ENCODE measurements around the gene PIP5K1B. TPM values are rescaled to one million over a fixed set of nuclear protein-coding genes. Genes with fewer than 3 reads are reported as not detected.
A peak's percentile ranks its signal among the peaks of the same experiment; 100 is the strongest.

PIP5K1B gene
- total RNA-seq, 1 experiment from 2014 or later = not detected

- H3K4me3 ChIP-seq (ENCODE audit: low read length) = no peak overlapping the region
- H3K9ac ChIP-seq (ENCODE audit: low read length) = no peak overlapping the region
- no peak overlapping the region for H3K27ac ChIP-seq (ENCODE audit: low read length)
- H3K9me3 ChIP-seq (ENCODE audit: low read length) = no peaks in the 10 kb centered on the region
- no peaks in the 10 kb centered on the region for H3K36me3 ChIP-seq (ENCODE audit: insufficient read depth, low read length)
- H3K4me1 ChIP-seq (ENCODE audit: low read length) = peaks cover 26% of the 10 kb centered on the region
- no peak for DNase-seq
- no peaks in the 10 kb centered on the region for H3K27me3 ChIP-seq (ENCODE audit: low read length)
- H3K4me2 ChIP-seq (ENCODE audit: low read depth, low read length, poor library complexity, severe bottlenecking) = no peak overlapping the region
- no peaks in the 10 kb centered on the region for H3K9me2 ChIP-seq (replicated peaks; ENCODE audit: insufficient read depth, low read length)
- peaks cover 13% of the 10 kb centered on the region for H3K79me2 ChIP-seq (ENCODE audit: low read length)
- peaks cover 7% of the 10 kb centered on the region for H4K20me1 ChIP-seq (ENCODE audit: insufficient read depth, low read depth, low read length)
- 0 out of 2 replicates have a peak overlapping the region, but pooled peaks have one; percentile 0 for H2AFZ ChIP-seq (ENCODE audit: low read length)
Observed at GRCh38 chr9:68777070-68777763, 72.2 kb downstream of the PIP5K1B start.

GRCh38 chr9:68778635-68779034, 73.6 kb downstream of the PIP5K1B start:
- Histone ChIP-seq H3K4me2 (ENCODE audit: low read depth, low read length, poor library complexity, severe bottlenecking) (peak overlapping the region; percentile 81), H3K27me3 (ENCODE audit: low read length) (no peaks in the 10 kb centered on the region), H2AFZ (ENCODE audit: low read length) (0 out of 2 replicates have a peak overlapping the region, but pooled peaks have one; percentile 73), H3K4me3 (ENCODE audit: low read length) (peak overlapping the region; percentile 96; the same call in 1 of the 2 replicates), H3K4me1 (ENCODE audit: low read length) (peaks cover 26% of the 10 kb centered on the region), H3K79me2 (ENCODE audit: low read length) (peaks cover 13% of the 10 kb centered on the region), H3K9me2 (replicated peaks; ENCODE audit: insufficient read depth, low read length) (no peaks in the 10 kb centered on the region), H3K9ac (ENCODE audit: low read length) (peak overlapping the region; percentile 77), H3K9me3 (ENCODE audit: low read length) (no peaks in the 10 kb centered on the region), H4K20me1 (ENCODE audit: insufficient read depth, low read depth, low read length) (peaks cover 20% of the 10 kb centered on the region), H3K36me3 (ENCODE audit: insufficient read depth, low read length) (no peaks in the 10 kb centered on the region), H3K27ac (ENCODE audit: low read length) (no peak overlapping the region)
- DNase-seq = no peak

DNA sequence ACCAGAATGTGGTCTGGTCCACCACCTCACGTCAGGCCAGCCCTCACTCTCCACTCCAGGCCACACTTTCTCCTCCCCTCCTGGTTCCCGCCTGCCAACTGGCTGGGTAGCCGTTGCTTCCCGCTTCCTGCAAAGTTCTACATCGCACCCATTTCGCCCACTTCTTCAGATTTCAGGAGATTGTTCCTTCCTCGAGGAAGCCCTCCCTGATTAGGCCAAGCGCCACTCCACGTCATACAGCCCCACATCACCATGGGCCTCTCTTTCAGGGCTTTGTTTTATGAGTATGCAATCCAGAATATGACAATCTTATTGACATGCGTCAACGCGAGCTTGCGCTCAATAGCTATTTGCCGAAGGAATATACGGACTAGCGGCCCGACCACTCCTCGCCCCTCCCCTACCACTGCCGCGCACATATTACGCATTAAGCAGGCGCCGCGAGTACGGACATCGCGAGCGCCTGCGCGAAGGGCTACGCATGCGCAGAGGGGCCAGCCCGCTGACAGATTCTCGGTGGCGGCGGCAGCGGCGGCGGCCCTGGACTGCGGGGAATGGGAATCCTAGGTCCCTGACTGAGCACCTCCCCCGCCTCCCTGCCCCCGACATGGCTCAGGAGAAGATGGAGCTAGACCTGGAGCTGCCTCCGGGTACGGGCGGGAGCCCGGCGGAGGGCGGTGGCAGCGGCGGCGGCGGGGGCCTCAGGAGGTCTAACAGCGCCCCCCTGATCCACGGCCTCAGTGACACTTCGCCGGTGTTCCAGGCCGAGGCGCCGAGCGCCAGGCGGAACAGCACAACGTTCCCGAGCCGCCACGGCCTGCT, 74.7 kb downstream of the PIP5K1B start:
- H3K9me2 ChIP-seq (replicated peaks; ENCODE audit: insufficient read depth, low read length) = no peaks in the 10 kb centered on the region
- peaks cover 30% of the 10 kb centered on the region for H4K20me1 ChIP-seq (ENCODE audit: insufficient read depth, low read depth, low read length)
- DNase-seq = peak; percentile 98
- H3K27me3 ChIP-seq (ENCODE audit: low read length) = no peaks in the 10 kb centered on the region
- H3K4me2 ChIP-seq (ENCODE audit: low read depth, low read length, poor library complexity, severe bottlenecking) = peak overlapping the region; percentile 81
- peaks cover 13% of the 10 kb centered on the region for H3K79me2 ChIP-seq (ENCODE audit: low read length)
- peaks cover 26% of the 10 kb centered on the region for H3K4me1 ChIP-seq (ENCODE audit: low read length)
- H3K9ac ChIP-seq (ENCODE audit: low read length) = peak overlapping the region; percentile 77
- peak overlapping the region; percentile 73 for H2AFZ ChIP-seq (ENCODE audit: low read length)
- H3K36me3 ChIP-seq (ENCODE audit: insufficient read depth, low read length) = no peaks in the 10 kb centered on the region
- H3K27ac ChIP-seq (ENCODE audit: low read length) = peak overlapping the region; percentile 51
- H3K4me3 ChIP-seq (ENCODE audit: low read length) = peak overlapping the region; percentile 96
- H3K9me3 ChIP-seq (ENCODE audit: low read length) = no peaks in the 10 kb centered on the region

GRCh38 chr9:68780380-68780712, 75.3 kb downstream of the PIP5K1B start:
- H2AFZ ChIP-seq (ENCODE audit: low read length) = peak overlapping the region; percentile 54; the same call in 1 of the 2 replicates
- no peak for DNase-seq

DNA sequence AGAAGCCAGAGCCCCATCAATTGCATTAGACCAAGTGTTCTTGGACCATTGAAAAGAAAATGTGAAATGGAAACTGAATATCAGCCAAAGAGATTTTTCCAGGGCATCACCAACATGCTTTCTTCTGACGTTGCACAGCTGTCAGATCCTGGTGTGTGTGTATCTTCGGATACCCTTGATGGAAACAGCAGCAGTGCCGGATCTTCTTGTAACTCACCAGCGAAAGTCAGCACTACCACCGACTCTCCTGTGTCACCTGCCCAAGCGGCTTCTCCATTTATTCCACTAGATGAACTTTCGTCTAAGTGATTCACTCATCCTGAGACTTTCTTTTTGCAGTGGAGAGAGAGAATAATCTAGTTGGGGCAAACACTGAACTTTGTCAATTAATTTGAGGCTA, 75.7 kb downstream of the PIP5K1B start:
- Histone ChIP-seq H3K9ac (ENCODE audit: low read length) (peak overlapping the region; percentile 77), H3K27me3 (ENCODE audit: low read length) (no peaks in the 10 kb centered on the region), H3K9me3 (ENCODE audit: low read length) (no peaks in the 10 kb centered on the region), H3K36me3 (ENCODE audit: insufficient read depth, low read length) (no peaks in the 10 kb centered on the region), H3K4me1 (ENCODE audit: low read length) (peaks cover 26% of the 10 kb centered on the region), H3K9me2 (replicated peaks; ENCODE audit: insufficient read depth, low read length) (no peaks in the 10 kb centered on the region), H4K20me1 (ENCODE audit: insufficient read depth, low read depth, low read length) (peaks cover 30% of the 10 kb centered on the region), H3K27ac (ENCODE audit: low read length) (no peak overlapping the region), H3K4me2 (ENCODE audit: low read depth, low read length, poor library complexity, severe bottlenecking) (peak overlapping the region; percentile 81), H2AFZ (ENCODE audit: low read length) (no peak overlapping the region), H3K79me2 (ENCODE audit: low read length) (peaks cover 13% of the 10 kb centered on the region), H3K4me3 (ENCODE audit: low read length) (peak overlapping the region; percentile 96)
- no peak for DNase-seq

More at GRCh38 chr9:68780380-68780712, 75.3 kb downstream of the PIP5K1B start:
- Histone ChIP-seq H3K79me2 (ENCODE audit: low read length) (peaks cover 13% of the 10 kb centered on the region), H3K4me1 (ENCODE audit: low read length) (peaks cover 26% of the 10 kb centered on the region), H3K27ac (ENCODE audit: low read length) (no peak overlapping the region), H3K4me3 (ENCODE audit: low read length) (peak overlapping the region; percentile 96), H3K9me3 (ENCODE audit: low read length) (no peaks in the 10 kb centered on the region), H3K27me3 (ENCODE audit: low read length) (no peaks in the 10 kb centered on the region), H3K9me2 (replicated peaks; ENCODE audit: insufficient read depth, low read length) (no peaks in the 10 kb centered on the region), H3K36me3 (ENCODE audit: insufficient read depth, low read length) (no peaks in the 10 kb centered on the region), H3K4me2 (ENCODE audit: low read depth, low read length, poor library complexity, severe bottlenecking) (peak overlapping the region; percentile 81), H3K9ac (ENCODE audit: low read length) (peak overlapping the region; percentile 77), H4K20me1 (ENCODE audit: insufficient read depth, low read depth, low read length) (peaks cover 30% of the 10 kb centered on the region)

GRCh38 chr9:68781928-68782327, 76.9 kb downstream of the PIP5K1B start:
- H3K27ac ChIP-seq (ENCODE audit: low read length) = no peak overlapping the region
- H3K9ac ChIP-seq (ENCODE audit: low read length) = no peak overlapping the region
- H3K79me2 ChIP-seq (ENCODE audit: low read length) = peaks cover 13% of the 10 kb centered on the region
- no peaks in the 10 kb centered on the region for H3K9me3 ChIP-seq (ENCODE audit: low read length)
- no peaks in the 10 kb centered on the region for H3K9me2 ChIP-seq (replicated peaks; ENCODE audit: insufficient read depth, low read length)
- H3K4me2 ChIP-seq (ENCODE audit: low read depth, low read length, poor library complexity, severe bottlenecking) = peak overlapping the region; percentile 36
- no peak overlapping the region for H3K4me3 ChIP-seq (ENCODE audit: low read length)
- H3K4me1 ChIP-seq (ENCODE audit: low read length) = peaks cover 26% of the 10 kb centered on the region
- no peaks in the 10 kb centered on the region for H3K36me3 ChIP-seq (ENCODE audit: insufficient read depth, low read length)
- H3K27me3 ChIP-seq (ENCODE audit: low read length) = no peaks in the 10 kb centered on the region
- H4K20me1 ChIP-seq (ENCODE audit: insufficient read depth, low read depth, low read length) = peaks cover 30% of the 10 kb centered on the region
- H2AFZ ChIP-seq (ENCODE audit: low read length) = no peak overlapping the region
- DNase-seq = no peak

- no peak overlapping the region for H3K4me3 ChIP-seq (ENCODE audit: low read length)
- no peak overlapping the region for H3K27ac ChIP-seq (ENCODE audit: low read length)
- no peak for DNase-seq
- H3K9me3 ChIP-seq (ENCODE audit: low read length) = no peaks in the 10 kb centered on the region
- no peak overlapping the region for H2AFZ ChIP-seq (ENCODE audit: low read length)
- peaks cover 26% of the 10 kb centered on the region for H3K4me1 ChIP-seq (ENCODE audit: low read length)
- no peaks in the 10 kb centered on the region for H3K9me2 ChIP-seq (replicated peaks; ENCODE audit: insufficient read depth, low read length)
- no peak overlapping the region for H3K9ac ChIP-seq (ENCODE audit: low read length)
- H3K4me2 ChIP-seq (ENCODE audit: low read depth, low read length, poor library complexity, severe bottlenecking) = no peak overlapping the region
- H4K20me1 ChIP-seq (ENCODE audit: insufficient read depth, low read depth, low read length) = peaks cover 30% of the 10 kb centered on the region
- no peaks in the 10 kb centered on the region for H3K27me3 ChIP-seq (ENCODE audit: low read length)
- peaks cover 13% of the 10 kb centered on the region for H3K79me2 ChIP-seq (ENCODE audit: low read length)
- no peaks in the 10 kb centered on the region for H3K36me3 ChIP-seq (ENCODE audit: insufficient read depth, low read length)
Observed at GRCh38 chr9:68782546-68782945, 77.5 kb downstream of the PIP5K1B start.

DNA sequence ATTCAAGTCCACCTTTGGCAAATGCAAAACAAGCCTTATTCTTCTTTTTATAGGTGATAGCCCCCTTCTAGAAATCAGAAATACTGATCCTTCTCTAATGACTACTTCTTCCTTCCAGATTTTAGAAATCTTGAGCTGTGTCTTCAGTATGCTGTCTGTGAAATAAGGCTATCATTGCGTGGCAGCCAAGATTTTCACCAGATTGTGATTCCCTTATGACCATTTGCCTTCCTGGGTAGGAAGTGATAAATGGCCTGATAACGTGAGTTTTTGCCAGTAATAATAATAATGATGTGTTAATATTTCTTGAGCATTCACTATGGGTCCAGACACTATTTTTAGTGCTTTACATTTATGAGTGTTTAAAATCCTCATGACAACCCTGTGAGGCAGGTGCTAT, 80.9 kb downstream of the PIP5K1B start:
- peaks cover 11% of the 10 kb centered on the region for H3K4me1 ChIP-seq (ENCODE audit: low read length)
- no peaks in the 10 kb centered on the region for H3K9me2 ChIP-seq (replicated peaks; ENCODE audit: insufficient read depth, low read length)
- no peak overlapping the region for H3K9ac ChIP-seq (ENCODE audit: low read length)
- H3K4me3 ChIP-seq (ENCODE audit: low read length) = no peak overlapping the region
- no peak overlapping the region for H3K4me2 ChIP-seq (ENCODE audit: low read depth, low read length, poor library complexity, severe bottlenecking)
- no peaks in the 10 kb centered on the region for H3K27me3 ChIP-seq (ENCODE audit: low read length)
- peaks cover 23% of the 10 kb centered on the region for H4K20me1 ChIP-seq (ENCODE audit: insufficient read depth, low read depth, low read length)
- DNase-seq = no peak
- H3K79me2 ChIP-seq (ENCODE audit: low read length) = peaks cover 4% of the 10 kb centered on the region
- no peaks in the 10 kb centered on the region for H3K36me3 ChIP-seq (ENCODE audit: insufficient read depth, low read length)
- no peaks in the 10 kb centered on the region for H3K9me3 ChIP-seq (ENCODE audit: low read length)
- no peak overlapping the region for H2AFZ ChIP-seq (ENCODE audit: low read length)
- H3K27ac ChIP-seq (ENCODE audit: low read length) = no peak overlapping the region
